ENCODE measurements around the gene ANO6.
"Not testable (repeated sequence)": the region's sequence is repeated elsewhere in the genome, so short reads cannot be mapped to it uniquely, and the experiment has no call there.

The ANO6 gene

GRCh38 chr12:45244561-45245343 is 28.9 kb downstream of the ANO6 start:
- no peak for DNase-seq

GRCh38 chr12:45246236-45246635 is 30.3 kb downstream of the ANO6 start:
- no peak for DNase-seq

- no peak for DNase-seq
Observed at GRCh38 chr12:45247589-45247988, 31.7 kb downstream of the ANO6 start.

- DNase-seq = no peak
Observed at GRCh38 chr12:45248095-45248494, 32.2 kb downstream of the ANO6 start.

- DNase-seq = no peak
Observed at GRCh38 chr12:45254254-45254653, 38.4 kb downstream of the ANO6 start.

GRCh38 chr12:45256721-45257120 is 40.8 kb downstream of the ANO6 start:
- DNase-seq = no peak

- DNase-seq = no peak
Observed at GRCh38 chr12:45257185-45257930, 41.5 kb downstream of the ANO6 start.

GRCh38 chr12:45259675-45260074 is 43.8 kb downstream of the ANO6 start:
- DNase-seq = no peak

GRCh38 chr12:45260104-45260815 is 44.4 kb downstream of the ANO6 start:
- DNase-seq = no peak

- no peak for DNase-seq
Observed at GRCh38 chr12:45260854-45261253, 45.0 kb downstream of the ANO6 start.

GRCh38 chr12:45262185-45262584 is 46.3 kb downstream of the ANO6 start:
- not testable (repeated sequence) for DNase-seq

GRCh38 chr12:45263587-45263986 is 47.7 kb downstream of the ANO6 start:
- no peak for DNase-seq

GRCh38 chr12:45268672-45269411 is 52.9 kb downstream of the ANO6 start:
- no peak for DNase-seq

- DNase-seq = no peak
Observed at GRCh38 chr12:45269412-45269751, 53.5 kb downstream of the ANO6 start.

GRCh38 chr12:45270951-45271350 is 55.1 kb downstream of the ANO6 start:
- DNase-seq = no peak

- no peak for DNase-seq
Observed at GRCh38 chr12:45273717-45274271, 57.9 kb downstream of the ANO6 start.

GRCh38 chr12:45276154-45276755 is 60.4 kb downstream of the ANO6 start:
- no peak for DNase-seq

GRCh38 chr12:45278447-45278846 is 62.6 kb downstream of the ANO6 start:
- no peak for DNase-seq

GRCh38 chr12:45279931-45280830 is 64.3 kb downstream of the ANO6 start:
- no peak for DNase-seq

GRCh38 chr12:45281994-45282393 is 66.1 kb downstream of the ANO6 start:
- no peak for DNase-seq

- DNase-seq = no peak
Observed at GRCh38 chr12:45282411-45282810, 66.5 kb downstream of the ANO6 start.
